Fibroblast of mammary gland (primary cell): ENCODE measurements around the gene CEP128.

Experiments used
- DNase-seq: peaks from one replicate; pipeline ENCODE4 v3.0.0-alpha.2; 2010; ENCODE audit warnings: low read depth
- H3K4me3 ChIP-seq: 2 replicates; pipeline ENCODE4 v1.5.1; 2011; ENCODE audit warnings: low read depth, mild to moderate bottlenecking, low read length, moderate library complexity; ENCODE audit not compliant: control insufficient read depth
- TF ChIP-seq, protein P1 (sequence below): conservative IDR thresholded peaks from 2 replicates; pipeline ENCODE4 v1.5.1; 2011; ENCODE audit warnings: low read depth, low read length, inconsistent platforms; ENCODE audit not compliant: control insufficient read depth, insufficient read depth

The CEP128 gene

DNA sequence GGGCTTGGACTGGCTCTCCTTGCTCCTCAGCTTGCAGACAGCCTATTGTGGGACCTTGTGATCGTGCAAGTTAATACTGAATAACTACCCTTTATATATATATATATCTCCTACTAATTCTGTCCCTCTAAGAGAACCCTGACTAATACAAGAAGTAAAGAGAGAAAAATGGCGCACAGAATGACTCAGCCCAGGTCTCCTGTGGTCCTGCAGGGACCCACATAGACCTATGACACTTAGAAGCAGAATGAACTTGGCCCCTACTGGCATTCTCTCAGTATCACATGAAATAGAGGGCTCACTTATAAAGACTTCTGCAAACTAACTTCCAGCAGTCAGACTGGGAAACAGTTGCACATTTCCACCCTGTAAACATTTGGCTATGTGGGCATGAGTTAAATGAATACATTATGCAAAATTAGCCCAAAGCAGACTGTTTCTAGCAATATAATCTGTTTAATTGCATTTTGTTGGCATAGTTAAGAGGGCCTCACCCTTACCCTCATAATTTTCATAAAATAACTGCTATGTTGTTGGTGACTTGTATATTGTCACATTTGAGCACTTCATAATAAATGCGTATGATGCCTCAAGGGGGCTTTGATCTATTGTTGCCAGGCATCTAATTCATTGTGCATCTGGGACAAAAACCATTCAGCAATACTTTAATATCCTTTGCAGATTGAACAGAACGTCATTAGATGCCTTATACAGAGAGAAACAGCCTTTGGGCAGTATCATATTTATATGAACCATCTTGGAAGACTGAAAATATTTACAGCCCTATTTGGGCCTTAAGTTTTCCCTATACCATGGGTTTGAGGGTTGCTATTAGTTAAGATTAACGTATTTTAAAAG is 380.5 kb downstream of the CEP128 start:
- no peak overlapping the region for H3K4me3 ChIP-seq
- TF ChIP-seq, protein P1, sequence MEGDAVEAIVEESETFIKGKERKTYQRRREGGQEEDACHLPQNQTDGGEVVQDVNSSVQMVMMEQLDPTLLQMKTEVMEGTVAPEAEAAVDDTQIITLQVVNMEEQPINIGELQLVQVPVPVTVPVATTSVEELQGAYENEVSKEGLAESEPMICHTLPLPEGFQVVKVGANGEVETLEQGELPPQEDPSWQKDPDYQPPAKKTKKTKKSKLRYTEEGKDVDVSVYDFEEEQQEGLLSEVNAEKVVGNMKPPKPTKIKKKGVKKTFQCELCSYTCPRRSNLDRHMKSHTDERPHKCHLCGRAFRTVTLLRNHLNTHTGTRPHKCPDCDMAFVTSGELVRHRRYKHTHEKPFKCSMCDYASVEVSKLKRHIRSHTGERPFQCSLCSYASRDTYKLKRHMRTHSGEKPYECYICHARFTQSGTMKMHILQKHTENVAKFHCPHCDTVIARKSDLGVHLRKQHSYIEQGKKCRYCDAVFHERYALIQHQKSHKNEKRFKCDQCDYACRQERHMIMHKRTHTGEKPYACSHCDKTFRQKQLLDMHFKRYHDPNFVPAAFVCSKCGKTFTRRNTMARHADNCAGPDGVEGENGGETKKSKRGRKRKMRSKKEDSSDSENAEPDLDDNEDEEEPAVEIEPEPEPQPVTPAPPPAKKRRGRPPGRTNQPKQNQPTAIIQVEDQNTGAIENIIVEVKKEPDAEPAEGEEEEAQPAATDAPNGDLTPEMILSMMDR = no peak

DNA sequence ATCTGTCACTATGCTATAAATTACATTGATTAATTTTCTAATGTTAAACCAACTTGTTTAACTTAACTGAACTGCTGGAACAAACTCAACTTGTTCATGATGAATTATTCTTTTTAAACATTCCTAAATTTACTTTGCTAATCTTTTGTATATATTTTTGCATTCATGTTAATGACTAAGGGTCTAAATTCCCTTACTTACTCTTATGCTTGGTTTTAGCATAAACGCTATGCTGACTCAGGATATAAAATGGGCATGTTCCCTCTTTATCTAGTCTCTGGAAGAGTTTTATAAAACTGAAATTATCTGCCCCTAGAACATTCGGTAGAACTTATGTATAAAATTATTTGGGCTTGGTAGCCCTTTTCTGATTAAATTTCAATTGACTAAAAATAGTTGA is 387.4 kb downstream of the CEP128 start:
- no peak for DNase-seq
- TF ChIP-seq, protein P1 = no peak

More for the DNA sequence above, 380.5 kb downstream of the CEP128 start:
- DNase-seq = no peak

DNA sequence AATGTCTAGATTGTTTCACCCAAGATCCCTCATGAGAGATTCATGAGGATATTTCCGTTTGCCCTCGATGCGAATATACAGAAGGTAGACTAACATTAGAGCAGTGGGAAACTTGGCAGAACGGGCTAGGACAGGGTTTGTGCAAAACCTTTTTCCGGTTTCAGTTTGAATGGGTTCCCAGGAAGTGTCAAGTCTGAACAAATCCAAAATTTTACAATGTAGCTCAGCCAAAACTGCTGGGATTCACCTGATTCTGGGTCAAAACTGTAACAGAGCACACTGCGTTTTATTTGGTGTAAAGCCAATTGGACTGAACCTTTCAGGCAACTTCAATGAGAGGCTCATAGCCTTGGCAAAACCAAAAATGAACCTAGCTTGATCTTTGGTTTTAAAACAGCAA is 392.4 kb downstream of the CEP128 start:
- no peak for DNase-seq
- TF ChIP-seq, protein P1 = no peak
- H3K4me3 ChIP-seq = no peak overlapping the region

More for the DNA sequence above, 387.4 kb downstream of the CEP128 start:
- H3K4me3 ChIP-seq = no peak overlapping the region

DNA sequence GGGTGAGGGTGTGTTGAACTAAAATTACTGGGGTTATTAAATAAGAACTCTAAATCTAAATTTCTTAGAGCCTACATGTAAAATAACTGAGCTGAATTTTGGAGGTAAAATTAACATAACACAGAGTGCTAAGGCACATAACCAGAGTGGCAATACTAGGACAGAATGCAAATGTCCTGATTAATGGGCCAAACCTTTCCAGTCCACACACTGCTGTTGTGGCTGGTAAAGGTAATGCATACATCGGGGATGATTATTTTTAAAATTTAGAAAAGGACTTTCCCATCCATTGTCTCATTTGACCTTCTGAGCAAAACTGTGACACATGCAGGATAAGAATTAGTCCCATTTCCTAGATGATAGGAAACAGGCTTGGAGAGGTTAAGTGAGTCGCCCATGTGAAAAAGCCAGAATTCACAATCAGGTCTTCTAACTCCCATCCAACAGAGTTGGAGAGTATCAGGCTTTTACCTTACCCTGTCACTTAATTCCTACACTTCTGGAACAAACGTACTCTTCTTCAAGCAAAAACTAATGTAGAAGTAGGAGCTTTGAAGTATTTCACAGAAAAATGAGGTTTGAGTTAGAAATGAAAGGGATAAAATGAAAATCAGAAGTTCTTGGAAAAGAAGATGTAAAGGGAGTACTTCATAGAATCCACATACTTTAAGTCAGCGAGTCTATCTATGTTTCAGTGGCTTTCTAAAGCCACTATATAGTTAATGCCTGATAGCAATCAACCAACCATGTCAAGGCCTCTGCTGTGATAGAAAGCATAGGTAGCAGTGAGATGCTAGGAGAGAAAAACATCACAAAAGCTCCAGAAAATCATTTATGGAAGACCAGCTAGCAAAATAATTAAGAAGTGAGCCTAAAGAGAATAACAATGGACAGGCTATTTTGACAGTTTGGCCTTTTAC is 395.3 kb downstream of the CEP128 start:
- TF ChIP-seq, protein P1 = no peak
- DNase-seq = no peak
- H3K4me3 ChIP-seq = no peak overlapping the region

DNA sequence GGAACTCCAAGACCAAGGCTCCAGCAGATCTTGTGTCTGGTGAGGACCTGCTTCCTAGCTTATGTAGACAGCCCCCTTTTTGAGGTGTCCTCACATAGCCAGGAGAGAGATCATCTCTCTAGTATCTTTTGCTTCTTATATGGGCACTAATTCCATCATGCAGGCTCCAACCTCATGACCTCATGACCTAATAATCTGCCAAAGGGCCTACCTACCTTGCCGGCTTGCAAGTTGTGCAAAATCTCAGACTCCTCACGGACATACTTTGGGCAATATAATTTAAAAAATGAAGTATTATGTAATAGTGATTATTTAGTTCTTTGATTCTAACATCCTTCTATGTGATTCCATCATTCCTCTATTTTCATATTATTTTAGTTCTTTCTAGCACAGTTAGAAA is 397.2 kb downstream of the CEP128 start:
- no peak for DNase-seq
- TF ChIP-seq, protein P1 = no peak
- no peak overlapping the region for H3K4me3 ChIP-seq

DNA sequence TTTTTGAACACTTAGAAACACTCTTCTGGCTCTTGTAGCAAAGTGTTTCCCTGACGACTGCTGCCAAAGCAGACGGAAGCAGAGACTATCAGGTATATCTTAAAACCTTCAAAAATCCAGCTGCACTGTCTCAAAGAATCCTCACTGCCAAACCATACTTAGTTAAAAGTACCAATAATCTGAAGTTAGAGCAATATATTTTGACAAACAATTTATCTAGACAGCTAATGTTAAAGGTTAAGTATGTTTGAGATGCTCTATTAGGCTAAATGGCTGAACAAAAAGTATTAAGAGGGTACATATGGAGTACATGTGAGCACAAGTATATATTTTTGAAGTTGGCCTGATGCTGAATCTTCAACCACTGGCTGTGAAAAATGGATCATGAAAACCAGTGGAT is 398.3 kb downstream of the CEP128 start:
- no peak overlapping the region for H3K4me3 ChIP-seq
- TF ChIP-seq, protein P1 = no peak
- no peak for DNase-seq
